HUES6 (cell line): Measurements from ENCODE around the gene TMEM242.
A peak's percentile ranks its signal among the peaks of the same experiment; 100 is the strongest.
"Not testable (repeated sequence)": the region's sequence is repeated elsewhere in the genome, so short reads cannot be mapped to it uniquely, and the experiment has no call there.

ENCODE experiments used
- H3K27ac ChIP-seq: 2 replicates; pipeline ENCODE4 v1.7.0; 2013; ENCODE audit warnings: low read depth, mild to moderate bottlenecking, low read length, inconsistent platforms
- H3K27me3 ChIP-seq: 2 replicates; pipeline ENCODE4 v1.6.1; 2013; ENCODE audit warnings: low read length; ENCODE audit not compliant: control insufficient read depth, insufficient read depth
- H3K36me3 ChIP-seq: 2 replicates; pipeline ENCODE4 v1.6.1; 2013; ENCODE audit warnings: low read length; ENCODE audit not compliant: control insufficient read depth, insufficient read depth
- H3K4me1 ChIP-seq: 2 replicates; pipeline ENCODE4 v1.6.1; 2013; ENCODE audit warnings: low read length; ENCODE audit not compliant: control insufficient read depth, insufficient read depth
- H3K4me3 ChIP-seq: 2 replicates; pipeline ENCODE4 v1.5.1; 2013; ENCODE audit warnings: low read depth, low read length
- H3K9ac ChIP-seq: one replicate; pipeline ENCODE4 v1.6.1; 2013; ENCODE audit warnings: mild to moderate bottlenecking, low read length
- H3K9me3 ChIP-seq: 2 replicates; pipeline ENCODE4 v1.6.1; 2013; ENCODE audit warnings: low read depth, low read length; ENCODE audit not compliant: control insufficient read depth, insufficient read depth

TMEM242 gene

GRCh38 chr6:157325069-157325805 lies 1.9 kb upstream of the TMEM242 start:
- Histone ChIP-seq H3K4me3 (no peak overlapping the region), H3K4me1 (peaks cover 3% of the 10 kb centered on the region; the same call in 1 of the 2 replicates), H3K27ac (no peak overlapping the region), H3K36me3 (0 out of 2 replicates have a peak, but pooled peaks cover 4% of the 10 kb centered on the region), H3K9ac (no peak overlapping the region), H3K27me3 (peaks cover 16% of the 10 kb centered on the region), H3K9me3 (no peaks in the 10 kb centered on the region)

GRCh38 chr6:157323966-157324300 lies 614 bp upstream of the TMEM242 start:
- Histone ChIP-seq H3K4me3 (peak overlapping the region; percentile 95), H3K27me3 (peaks cover 16% of the 10 kb centered on the region), H3K9me3 (no peaks in the 10 kb centered on the region), H3K36me3 (peaks cover 4% of the 10 kb centered on the region; the same call in 1 of the 2 replicates), H3K9ac (peak overlapping the region; percentile 90), H3K4me1 (peaks cover 3% of the 10 kb centered on the region; the same call in 1 of the 2 replicates), H3K27ac (no peak overlapping the region)

GRCh38 chr6:157322792-157323254 lies 496 bp downstream of the TMEM242 start:
- Histone ChIP-seq H3K4me3 (peak overlapping the region; percentile 95), H3K9me3 (no peaks in the 10 kb centered on the region), H3K4me1 (peaks cover 3% of the 10 kb centered on the region; the same call in 1 of the 2 replicates), H3K36me3 (peaks cover 14% of the 10 kb centered on the region; the same call in 1 of the 2 replicates), H3K27ac (peak overlapping the region; percentile 68; the same call in 1 of the 2 replicates), H3K9ac (peak overlapping the region; percentile 90), H3K27me3 (peaks cover 16% of the 10 kb centered on the region)

GRCh38 chr6:157316871-157317814 lies 6.2 kb downstream of the TMEM242 start:
- Histone ChIP-seq H3K27ac (no peak overlapping the region), H3K4me1 (no peaks in the 10 kb centered on the region), H3K36me3 (peaks cover 47% of the 10 kb centered on the region), H3K27me3 (no peaks in the 10 kb centered on the region), H3K9ac (no peak overlapping the region), H3K9me3 (no peaks in the 10 kb centered on the region), H3K4me3 (no peak overlapping the region)

DNA sequence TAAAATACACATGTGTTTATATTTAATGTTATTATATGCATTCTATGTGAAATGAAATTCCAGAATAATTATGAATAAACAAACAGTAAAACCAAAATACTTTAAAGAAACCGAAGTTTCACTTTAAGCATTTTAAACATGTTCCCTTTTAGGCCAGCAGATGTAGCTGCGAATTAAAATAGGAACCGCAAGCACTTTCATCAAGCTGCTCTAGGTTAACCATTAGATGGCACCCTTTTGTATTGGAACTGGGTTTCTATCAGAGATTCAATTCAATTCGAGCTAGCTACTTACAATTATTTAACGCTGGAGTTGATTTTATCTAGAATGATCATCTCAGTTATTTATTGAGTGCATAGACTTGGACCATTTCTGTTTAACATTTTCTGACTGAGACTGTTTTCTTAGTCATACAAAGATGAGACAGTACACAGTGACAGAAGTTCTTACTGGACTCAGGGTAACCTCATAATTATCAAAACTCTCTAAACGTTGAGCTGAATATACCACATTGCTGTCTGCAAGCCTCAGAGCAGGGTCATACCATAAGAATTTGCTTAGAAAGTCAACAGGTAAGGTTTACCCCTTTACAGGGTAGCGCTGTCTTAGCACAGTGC lies 8.5 kb downstream of the TMEM242 start:
- Histone ChIP-seq H3K27ac (no peak overlapping the region), H3K36me3 (peaks cover 51% of the 10 kb centered on the region)

GRCh38 chr6:157313531-157314467 lies 9.5 kb downstream of the TMEM242 start:
- Histone ChIP-seq H3K9ac (no peak overlapping the region), H3K27ac (no peak overlapping the region), H3K4me1 (no peaks in the 10 kb centered on the region), H3K9me3 (no peaks in the 10 kb centered on the region), H3K27me3 (no peaks in the 10 kb centered on the region), H3K36me3 (peaks cover 49% of the 10 kb centered on the region), H3K4me3 (no peak overlapping the region)

More for the DNA sequence above, 8.5 kb downstream of the TMEM242 start:
- Histone ChIP-seq H3K4me3 (no peak overlapping the region), H3K4me1 (no peaks in the 10 kb centered on the region), H3K27me3 (no peaks in the 10 kb centered on the region), H3K9ac (no peak overlapping the region), H3K9me3 (no peaks in the 10 kb centered on the region)

- Histone ChIP-seq H3K27me3 (no peaks in the 10 kb centered on the region), H3K4me1 (no peaks in the 10 kb centered on the region), H3K4me3 (no peak overlapping the region), H3K9me3 (no peaks in the 10 kb centered on the region), H3K27ac (no peak overlapping the region), H3K36me3 (peaks cover 40% of the 10 kb centered on the region), H3K9ac (no peak overlapping the region)
These were observed 10.6 kb downstream of the TMEM242 start for GRCh38 chr6:157312757-157313156.

DNA sequence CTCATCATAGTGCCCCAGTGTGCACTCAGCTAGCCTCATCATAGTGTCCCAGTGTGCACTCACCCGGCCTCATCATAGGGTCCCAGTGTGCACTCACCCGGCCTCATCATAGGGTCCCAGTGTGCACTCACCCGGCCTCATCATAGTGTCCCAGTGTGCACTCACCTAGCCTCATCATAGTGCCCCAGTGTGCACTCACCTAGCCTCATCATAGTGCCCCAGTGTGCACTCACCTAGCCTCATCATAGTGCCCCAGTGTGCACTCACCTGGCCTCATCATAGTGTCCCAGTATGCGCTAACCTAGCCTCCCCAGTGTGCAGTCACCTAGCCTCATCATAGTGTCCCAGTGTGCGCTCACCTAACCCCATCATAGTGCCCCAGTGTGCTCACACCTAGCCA lies 12.6 kb downstream of the TMEM242 start:
- H3K27ac ChIP-seq, H3K9me3 ChIP-seq, H3K9ac ChIP-seq, H3K4me1 ChIP-seq, H3K27me3 ChIP-seq, H3K4me3 ChIP-seq: not testable (repeated sequence)
- H3K36me3 ChIP-seq: peaks cover 31% of the 10 kb centered on the region

DNA sequence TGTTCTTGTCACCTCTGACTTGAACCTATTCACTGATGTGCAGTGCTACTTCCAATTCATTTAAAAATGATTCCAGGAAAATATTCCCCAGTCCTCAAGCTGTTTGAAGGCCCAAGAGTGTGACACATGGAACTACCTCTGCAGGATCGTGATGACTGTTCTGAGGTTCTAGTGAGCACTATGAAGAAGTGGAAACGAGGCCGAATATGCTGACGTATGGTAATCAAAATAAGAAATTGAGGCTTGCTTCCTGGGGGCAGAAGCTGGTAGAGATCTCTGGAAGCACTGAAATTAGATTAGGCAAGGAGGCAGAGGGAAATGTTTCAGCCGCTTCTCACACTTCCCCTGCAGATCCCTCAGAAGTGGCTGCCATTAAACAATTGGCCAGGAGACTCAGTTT lies 15.7 kb downstream of the TMEM242 start:
- H3K9me3 ChIP-seq: no peaks in the 10 kb centered on the region
- peaks cover 12% of the 10 kb centered on the region for H3K36me3 ChIP-seq
- no peaks in the 10 kb centered on the region for H3K27me3 ChIP-seq
- no peak overlapping the region for H3K4me3 ChIP-seq
- H3K4me1 ChIP-seq: peaks cover 22% of the 10 kb centered on the region
- H3K27ac ChIP-seq: no peak overlapping the region
- no peak overlapping the region for H3K9ac ChIP-seq
